Coronary artery (tissue), 2 donors: Measurements from ENCODE around the gene SYT14.
"Not testable (repeated sequence)": the region's sequence is repeated elsewhere in the genome, so short reads cannot be mapped to it uniquely, and the experiment has no call there.

Experiments used
- DNase-seq: peaks from one replicate; pipeline ENCODE4 v3.0.0-alpha.2; 2017; ENCODE audit warnings: low spot score
- H3K27ac ChIP-seq, 2 donors: fragments of 200-600 bp; sonication (generic); one replicate each; pipeline ENCODE4 v1.5.1; 2016 to 2019
- H3K4me3 ChIP-seq: fragments of 200-600 bp; sonication (generic); 2 replicates; pipeline ENCODE4 v1.5.1; 2016; ENCODE audit warnings: mild to moderate bottlenecking, moderate library complexity
- TF ChIP-seq, protein P1 (sequence below): fragments of 200-600 bp; sonication (generic); IDR thresholded peaks from one replicate; pipeline ENCODE4 v1.5.1; 2019; ENCODE audit warnings: antibody characterized with exemption

Gene SYT14

GRCh38 chr1:209948155-209948554, 10.1 kb downstream of the SYT14 start:
- TF ChIP-seq, protein P1, sequence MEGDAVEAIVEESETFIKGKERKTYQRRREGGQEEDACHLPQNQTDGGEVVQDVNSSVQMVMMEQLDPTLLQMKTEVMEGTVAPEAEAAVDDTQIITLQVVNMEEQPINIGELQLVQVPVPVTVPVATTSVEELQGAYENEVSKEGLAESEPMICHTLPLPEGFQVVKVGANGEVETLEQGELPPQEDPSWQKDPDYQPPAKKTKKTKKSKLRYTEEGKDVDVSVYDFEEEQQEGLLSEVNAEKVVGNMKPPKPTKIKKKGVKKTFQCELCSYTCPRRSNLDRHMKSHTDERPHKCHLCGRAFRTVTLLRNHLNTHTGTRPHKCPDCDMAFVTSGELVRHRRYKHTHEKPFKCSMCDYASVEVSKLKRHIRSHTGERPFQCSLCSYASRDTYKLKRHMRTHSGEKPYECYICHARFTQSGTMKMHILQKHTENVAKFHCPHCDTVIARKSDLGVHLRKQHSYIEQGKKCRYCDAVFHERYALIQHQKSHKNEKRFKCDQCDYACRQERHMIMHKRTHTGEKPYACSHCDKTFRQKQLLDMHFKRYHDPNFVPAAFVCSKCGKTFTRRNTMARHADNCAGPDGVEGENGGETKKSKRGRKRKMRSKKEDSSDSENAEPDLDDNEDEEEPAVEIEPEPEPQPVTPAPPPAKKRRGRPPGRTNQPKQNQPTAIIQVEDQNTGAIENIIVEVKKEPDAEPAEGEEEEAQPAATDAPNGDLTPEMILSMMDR: no peak
- no peak overlapping the region for H3K27ac ChIP-seq
- H3K4me3 ChIP-seq: no peak overlapping the region
- DNase-seq: no peak

DNA sequence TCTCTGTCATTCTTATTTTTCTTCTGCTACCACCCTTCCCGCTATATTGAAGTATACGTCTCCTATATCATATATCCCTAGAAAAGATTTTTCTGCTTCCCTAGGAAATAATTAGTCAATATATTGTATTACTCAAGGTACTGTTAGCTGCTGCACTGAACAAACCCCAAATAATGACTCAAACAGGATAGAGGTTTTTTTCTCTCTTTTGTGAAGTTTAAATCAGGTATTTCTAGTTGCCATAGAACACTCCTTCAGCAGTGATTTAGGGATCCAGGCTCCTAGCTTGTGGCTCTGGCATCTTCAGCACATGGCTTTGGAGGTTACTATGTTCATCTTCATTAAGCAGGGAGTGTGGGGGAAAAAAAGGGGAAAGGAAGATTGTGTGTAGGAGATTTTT, 18.1 kb downstream of the SYT14 start:
- TF ChIP-seq, protein P1: no peak
- no peak for DNase-seq
- Histone ChIP-seq H3K27ac (no peak overlapping the region), H3K4me3 (no peak overlapping the region)

DNA sequence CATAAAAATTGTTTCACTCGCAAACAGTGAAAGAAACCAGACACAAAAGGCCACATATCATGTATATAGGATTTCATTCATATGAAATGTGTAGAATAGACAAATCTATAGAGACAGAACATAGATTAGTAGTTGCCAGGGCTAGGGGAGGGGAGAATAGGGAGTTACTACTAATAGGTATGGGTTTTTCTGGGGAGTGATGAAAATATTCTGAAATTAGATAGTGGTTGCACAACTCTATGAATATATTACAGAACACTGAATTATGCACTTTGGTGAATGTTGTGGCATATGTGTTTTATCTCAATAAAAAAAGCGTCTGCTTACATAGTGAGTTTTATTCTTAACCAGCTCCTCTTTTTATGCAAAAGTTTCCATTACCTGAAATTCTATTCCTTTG, 21.6 kb downstream of the SYT14 start:
- no peak for DNase-seq
- TF ChIP-seq, protein P1: no peak
- Histone ChIP-seq H3K4me3 (no peak overlapping the region), H3K27ac (no peak overlapping the region)

- TF ChIP-seq, protein P1: no peak
These were observed 22.9 kb downstream of the SYT14 start for GRCh38 chr1:209960926-209961325.

GRCh38 chr1:209962388-209962787, 24.4 kb downstream of the SYT14 start:
- no peak overlapping the region for H3K27ac ChIP-seq
- DNase-seq: no peak
- TF ChIP-seq, protein P1: no peak
- no peak overlapping the region for H3K4me3 ChIP-seq

More at GRCh38 chr1:209960926-209961325, 22.9 kb downstream of the SYT14 start:
- no peak overlapping the region for H3K27ac ChIP-seq
- H3K4me3 ChIP-seq: no peak overlapping the region
- DNase-seq: no peak

DNA sequence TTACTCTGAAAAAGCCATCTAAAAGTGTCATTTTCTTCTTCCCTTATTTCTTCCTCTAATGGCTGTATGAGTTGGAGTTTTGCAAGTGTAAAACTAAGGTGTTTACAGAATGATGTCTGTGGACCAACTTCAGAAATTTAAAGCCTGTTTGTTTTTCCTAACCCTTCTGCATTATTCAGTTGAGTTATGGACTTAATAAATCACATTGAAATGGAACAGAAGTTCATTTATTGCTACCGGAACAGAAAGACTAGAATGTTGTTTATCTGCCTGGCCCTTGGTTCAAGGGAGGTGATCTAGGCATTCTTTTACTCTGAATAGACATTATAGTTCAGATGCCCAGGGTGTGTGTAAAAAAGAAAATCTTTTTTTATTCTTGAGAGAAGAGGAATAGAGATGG, 24.8 kb downstream of the SYT14 start:
- TF ChIP-seq, protein P1: no peak
- Histone ChIP-seq H3K27ac (no peak overlapping the region), H3K4me3 (no peak overlapping the region)
- no peak for DNase-seq

DNA sequence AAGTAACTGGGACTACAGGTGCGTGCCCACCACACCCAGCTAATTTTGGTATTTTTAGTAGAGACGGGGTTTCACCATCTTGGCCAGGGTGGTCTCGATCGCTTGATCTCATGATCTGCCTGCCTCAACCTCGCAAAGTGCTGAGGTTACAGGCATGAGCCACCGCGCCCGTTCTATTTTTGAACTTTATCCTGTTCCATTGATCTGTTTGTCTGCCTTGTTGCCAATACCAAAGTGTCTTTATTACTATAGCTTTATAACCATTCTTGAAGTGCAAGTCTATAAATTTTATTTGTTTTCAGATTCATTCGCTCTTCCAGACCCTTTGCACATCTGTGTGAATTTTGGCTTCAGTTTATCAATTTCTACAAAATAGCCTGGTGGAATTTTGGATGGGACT, 28.0 kb downstream of the SYT14 start:
- Histone ChIP-seq H3K27ac (no peak overlapping the region), H3K4me3 (no peak overlapping the region)
- TF ChIP-seq, protein P1: no peak
- no peak for DNase-seq

- H3K4me3 ChIP-seq, H3K27ac ChIP-seq, DNase-seq: not testable (repeated sequence)
These were observed 40.7 kb downstream of the SYT14 start for GRCh38 chr1:209978721-209979120.
